ENCODE results near the gene PREX1.
"Not testable (repeated sequence)": the region's sequence is repeated elsewhere in the genome, so short reads cannot be mapped to it uniquely, and the experiment has no call there.

The PREX1 gene

DNA sequence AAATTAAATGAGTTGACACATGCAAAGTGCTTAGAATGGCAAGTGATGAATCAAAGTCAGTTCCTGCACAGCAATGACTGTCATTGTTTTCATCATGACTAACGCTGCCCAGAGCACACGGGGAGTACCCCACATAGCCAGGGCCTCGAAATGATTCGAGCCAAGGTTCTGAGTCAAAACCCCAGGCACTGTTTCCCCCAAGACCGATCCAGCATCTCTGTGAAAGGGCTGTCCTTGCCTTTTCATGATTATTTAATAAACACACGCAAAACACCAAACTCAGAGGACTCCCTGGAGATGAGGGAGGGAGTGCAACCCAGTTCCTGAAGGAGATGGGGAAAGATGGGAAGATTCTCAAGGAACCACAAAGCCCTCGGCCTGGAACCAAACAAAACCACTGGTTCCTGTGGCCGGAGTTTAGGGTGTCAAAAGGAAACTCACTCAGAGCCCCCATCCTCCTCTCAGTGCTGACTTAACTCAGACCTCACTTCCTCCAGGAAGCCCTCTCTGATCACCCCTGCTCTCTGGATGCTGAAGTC is 3.8 kb downstream of the PREX1 start:
- DNase-seq = peak; percentile 43

GRCh38 chr20:48823476-48823875 is 4.3 kb downstream of the PREX1 start:
- no peak for DNase-seq

DNA sequence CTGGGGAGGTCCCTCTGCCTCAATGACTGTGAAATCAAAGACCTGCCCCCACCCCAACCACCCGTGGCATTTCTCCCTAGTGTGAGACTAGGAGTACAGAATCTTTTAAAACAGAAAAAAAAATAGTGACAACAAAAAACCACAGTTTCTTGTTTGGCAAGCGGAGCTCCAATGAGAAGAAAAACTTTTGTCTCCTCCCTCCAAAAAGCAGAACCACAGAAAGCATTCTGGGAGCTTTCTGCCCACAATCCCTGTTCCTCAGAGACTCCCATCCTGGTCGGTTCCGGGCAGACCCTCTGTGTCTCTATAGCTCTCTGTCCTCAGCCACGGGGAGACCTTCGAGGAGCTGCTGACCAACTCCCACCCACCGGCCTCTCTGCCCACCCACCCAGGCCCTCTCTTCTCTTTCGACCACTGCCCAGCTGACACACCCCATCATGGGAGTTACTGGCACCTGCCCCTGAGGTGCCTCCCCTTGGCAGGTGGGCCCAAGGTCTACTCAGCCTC is 4.9 kb downstream of the PREX1 start:
- no peak for DNase-seq

GRCh38 chr20:48822178-48822577 is 5.6 kb downstream of the PREX1 start:
- DNase-seq = no peak

DNA sequence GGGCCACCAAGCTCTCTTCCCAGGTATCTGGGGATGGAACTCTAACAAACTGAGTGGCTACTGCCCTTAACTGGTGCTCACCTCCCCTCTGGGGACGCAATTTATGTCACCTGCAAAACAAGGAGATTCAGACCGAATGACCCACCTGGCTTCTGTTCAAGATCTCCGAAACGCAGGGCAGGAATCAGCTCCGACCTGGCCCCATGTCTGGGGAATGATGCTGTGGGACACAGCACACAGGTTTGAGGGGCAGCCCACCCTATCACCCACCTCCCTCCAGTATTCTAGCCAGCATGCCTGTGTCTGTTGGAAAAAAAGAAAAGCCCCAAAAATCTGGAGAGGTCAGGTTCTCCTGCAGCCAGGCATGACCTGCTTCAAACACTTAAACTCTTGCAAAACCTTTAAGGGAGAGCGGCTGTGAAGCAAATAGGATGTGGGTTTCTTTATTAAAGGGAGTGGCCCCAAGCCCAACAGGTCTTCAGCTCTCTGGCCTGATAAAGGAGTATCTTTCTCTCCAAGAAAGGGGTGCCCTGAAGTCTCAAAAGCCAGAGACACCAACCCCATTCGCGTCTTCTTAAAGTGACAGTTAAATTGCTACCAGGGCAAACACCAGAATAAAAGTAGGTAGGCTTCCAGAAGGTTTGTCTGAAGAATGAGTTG is 6.4 kb downstream of the PREX1 start:
- no peak for DNase-seq

DNA sequence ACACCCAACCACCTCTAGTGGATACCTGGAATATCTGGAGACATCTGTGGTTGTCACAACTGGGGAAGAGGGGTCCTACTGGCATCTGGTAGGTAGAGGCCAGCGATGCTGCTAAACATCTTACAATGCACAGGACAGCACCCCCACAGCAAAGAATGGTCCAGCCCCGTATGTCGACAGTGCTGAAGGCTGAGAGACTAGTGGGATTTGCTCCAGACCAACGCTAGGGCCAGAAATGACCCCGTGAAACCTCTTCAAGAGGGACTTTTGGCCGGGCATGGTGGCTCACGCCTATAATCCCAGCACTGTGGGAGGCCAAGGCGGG is 7.2 kb downstream of the PREX1 start:
- DNase-seq = no peak

DNA sequence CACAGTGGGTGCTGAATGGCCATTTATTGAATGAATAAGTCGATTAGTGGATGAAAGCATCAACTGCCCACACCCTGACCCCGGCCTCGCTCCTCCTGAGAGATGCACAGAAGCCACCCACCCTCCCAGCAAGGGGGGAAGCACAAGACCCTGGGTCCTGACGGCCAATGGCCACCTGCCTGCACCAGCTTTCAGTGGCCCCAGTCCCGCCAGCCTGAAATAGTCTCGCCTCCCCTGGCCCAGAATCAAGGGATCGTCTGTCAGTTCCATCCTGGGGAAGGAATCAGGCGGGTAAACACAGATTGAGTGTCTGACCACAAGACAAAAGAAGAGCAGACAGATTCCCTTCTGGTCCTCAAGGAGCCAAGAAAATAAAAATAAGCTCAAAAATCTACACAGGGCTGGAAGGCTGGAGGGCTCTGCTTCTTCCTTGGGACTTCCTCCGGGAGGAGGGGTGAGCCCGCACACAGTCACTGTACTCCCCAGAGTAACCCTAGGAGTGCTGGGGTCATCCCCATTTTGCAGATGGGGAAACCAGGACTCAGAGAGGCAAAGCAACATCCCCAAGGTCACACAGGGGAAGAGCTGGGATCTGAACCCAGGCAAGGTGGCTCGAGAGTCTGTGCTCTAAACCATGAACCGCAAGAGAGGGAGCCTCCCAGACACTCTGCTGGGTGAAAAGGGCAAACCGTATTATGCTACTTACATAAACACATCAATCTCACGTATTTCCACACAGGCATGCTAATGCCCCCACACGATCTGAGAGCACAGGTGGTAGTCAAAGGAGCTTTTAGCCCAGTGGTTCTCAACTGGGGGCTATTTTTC is 7.8 kb downstream of the PREX1 start:
- no peak for DNase-seq

- DNase-seq = no peak
Measured at GRCh38 chr20:48819089-48819488, 8.7 kb downstream of the PREX1 start.

GRCh38 chr20:48818481-48818987 is 9.3 kb downstream of the PREX1 start:
- no peak for DNase-seq

GRCh38 chr20:48818031-48818370 is 9.8 kb downstream of the PREX1 start:
- DNase-seq = no peak

DNA sequence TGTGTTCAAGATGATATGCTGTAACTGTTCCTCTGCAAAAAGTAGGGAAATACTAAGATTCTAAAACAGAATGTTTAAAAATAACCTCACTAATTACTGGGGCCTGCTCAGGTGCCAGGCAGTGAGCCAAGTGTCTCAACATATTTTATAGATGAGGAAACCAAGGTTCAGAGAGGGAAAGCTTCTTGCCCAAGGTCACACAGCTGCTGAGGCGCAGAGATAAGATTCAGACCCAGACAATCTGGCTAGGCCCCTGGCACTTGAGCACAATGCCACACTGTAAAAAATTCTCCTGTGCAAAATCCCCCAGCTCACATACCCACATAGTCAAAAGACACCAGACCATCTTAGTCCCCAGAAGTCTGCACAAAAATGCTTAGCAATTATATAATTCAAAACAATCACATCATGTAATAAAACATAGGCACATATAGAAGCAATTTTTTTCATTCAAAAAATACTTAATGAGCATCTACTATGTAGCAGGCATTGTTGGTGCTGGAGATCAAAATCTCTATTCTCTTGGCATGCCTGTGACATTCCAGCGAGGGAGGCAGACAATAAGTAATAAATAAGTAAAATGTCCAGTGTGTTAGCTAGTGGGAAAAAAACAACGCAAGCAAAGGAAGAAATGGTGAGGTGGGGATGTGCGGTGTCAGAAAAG is 10.3 kb downstream of the PREX1 start:
- DNase-seq = no peak

- no peak for DNase-seq
Measured at GRCh38 chr20:48816282-48817205, 11.3 kb downstream of the PREX1 start.

DNA sequence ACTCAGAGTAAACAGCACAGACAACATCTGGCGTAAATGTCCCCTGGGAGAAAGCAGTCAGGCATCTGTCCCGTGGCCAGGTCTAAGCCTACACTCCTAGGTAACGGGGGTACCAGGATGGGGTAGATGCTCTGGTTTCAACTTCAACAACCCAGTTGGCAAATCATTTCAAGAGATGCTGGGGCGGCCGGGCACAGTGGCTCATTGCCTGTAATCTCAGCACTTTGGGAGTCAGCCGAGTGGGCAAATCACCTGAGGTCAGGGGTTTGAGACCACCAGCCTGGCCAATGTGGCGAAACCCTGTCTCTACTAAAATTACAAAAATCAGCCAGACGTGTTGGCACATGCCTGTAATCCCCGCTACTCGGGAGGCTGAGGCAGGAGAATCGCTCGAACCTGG is 12.3 kb downstream of the PREX1 start:
- DNase-seq = no peak

DNA sequence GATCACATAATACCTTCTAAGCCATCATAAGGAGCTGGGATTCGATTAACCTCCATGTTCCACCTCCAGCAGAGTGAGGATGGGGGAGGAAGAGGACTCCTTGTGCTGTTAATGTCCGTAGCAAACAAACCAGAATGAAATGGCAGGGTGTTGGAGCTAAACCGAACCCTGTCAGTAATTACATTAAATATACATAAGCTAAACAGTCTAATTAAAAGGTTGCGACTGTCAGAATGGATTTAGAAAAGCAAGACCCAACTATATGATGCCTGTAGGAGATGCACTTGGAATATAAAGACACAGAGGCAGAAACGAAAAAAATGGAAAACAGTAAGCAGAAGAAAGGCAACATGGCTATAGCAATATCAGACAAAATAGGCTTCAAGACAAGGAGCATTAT is 13.2 kb downstream of the PREX1 start:
- DNase-seq = no peak

DNA sequence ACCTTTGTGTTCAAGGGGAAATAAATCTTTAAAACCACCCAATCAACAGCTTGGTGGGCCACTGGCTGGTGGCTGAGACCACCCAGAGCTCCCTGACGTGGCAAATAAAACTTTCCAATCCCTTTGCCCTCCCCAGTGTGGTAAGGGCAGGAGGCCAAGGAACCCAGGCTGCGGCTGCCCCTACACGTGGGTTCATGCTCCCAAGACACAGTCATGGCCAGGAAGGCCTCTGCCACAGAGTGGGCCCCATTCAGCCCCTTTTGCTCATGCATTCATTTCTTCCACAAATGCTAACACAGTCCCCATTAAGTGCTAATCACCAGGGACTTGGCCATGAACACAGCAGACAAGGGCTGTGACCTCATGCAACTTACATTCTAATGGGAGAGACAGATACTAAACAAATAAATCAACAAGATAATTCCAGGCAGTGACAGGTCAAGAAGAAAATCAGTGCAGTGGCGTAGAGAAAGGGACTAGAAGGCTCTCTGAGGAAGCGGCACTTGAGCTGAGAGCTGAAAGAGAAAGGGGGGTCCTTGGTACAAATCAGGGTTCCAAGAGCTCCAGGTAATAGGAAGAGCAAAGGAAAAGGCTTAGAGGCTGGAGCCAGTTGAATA is 13.8 kb downstream of the PREX1 start:
- no peak for DNase-seq

- no peak for DNase-seq
Measured at GRCh38 chr20:48813446-48813747, 14.4 kb downstream of the PREX1 start.

DNA sequence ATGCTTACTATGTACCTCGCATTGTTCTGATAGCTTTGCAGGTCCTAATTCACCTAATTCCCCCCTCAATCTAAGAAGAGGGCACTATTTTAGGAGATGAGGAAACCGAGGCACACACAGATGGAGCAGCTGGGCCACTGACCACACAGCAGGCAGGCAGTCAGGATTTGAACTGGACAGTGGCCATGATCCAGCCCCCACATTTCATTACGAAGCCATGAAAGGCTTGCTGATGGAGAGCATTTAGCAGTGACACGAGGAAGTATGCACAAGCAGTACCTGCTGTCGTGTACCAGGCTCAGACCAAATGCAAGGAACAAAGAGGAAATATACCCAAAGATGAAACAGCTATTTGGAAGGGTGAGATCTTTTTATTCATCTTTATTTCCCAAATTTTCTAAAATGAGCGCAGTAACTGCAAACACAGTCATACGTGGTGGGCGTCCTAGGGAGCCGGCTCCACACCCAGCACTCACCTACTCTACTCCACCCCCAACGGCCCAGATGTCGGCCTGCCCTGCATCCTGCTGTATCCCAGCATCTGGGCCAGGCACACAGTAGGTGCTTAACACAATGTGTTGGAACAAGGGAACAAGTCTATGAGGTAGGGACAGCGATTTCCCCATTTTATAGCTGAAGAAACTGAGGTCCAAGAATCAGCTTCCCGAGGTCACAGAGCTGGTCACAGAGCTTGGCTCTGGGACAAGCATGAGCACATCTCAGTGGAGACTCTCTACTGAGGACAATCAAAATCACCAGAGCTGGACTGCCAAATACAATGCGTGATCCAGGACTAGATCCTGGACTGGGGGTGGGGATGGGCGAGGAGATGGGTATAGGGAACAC is 15.0 kb downstream of the PREX1 start:
- no peak for DNase-seq

DNA sequence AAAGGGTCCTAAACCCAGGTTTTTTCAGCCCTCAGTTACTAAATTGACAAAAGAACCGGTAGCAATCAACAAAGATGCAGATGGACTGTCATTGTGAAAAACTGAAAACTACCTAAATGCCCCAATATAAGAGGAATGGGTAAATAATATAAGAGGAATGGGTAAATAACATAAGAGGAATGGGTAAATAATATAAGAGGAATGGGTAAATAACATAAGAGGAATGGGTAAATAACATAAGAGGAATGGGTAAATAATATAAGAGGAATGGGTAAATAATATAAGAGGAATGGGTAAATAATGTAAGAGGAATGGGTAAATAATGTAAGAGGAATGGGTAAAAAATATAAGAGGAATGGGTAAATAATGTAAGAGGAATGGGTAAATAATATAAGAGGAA is 15.7 kb downstream of the PREX1 start:
- DNase-seq = not testable (repeated sequence)

- DNase-seq = no peak
Measured at GRCh38 chr20:48809673-48810072, 18.1 kb downstream of the PREX1 start.

GRCh38 chr20:48808382-48809034 is 19.3 kb downstream of the PREX1 start:
- no peak for DNase-seq

All from stimulated activated CD4-positive, alpha-beta T cell treated with anti-CD3 and anti-CD28 coated beads, Interleukin-12 subunit alpha, Interleukin-12 subunit beta, amount 100 ng/mL, for 4 hours (primary cell).